Pancreas (tissue), 10 donors: ENCODE data around the gene NUDT14. TPM values are rescaled to one million over a fixed set of nuclear protein-coding genes. Genes with fewer than 3 reads are reported as not detected.

Source experiments
- ATAC-seq, 4 donors: fragments of 200-7000 bp; cut with Tn5 transposase; one replicate each; pipeline versions ENCODE4 v1.8.0 to v1.9.1; 2020; ENCODE audit warnings: mild to moderate bottlenecking in 4 of 4, moderate library complexity in 4 of 4
- DNase-seq, 6 donors: peaks; one replicate each; pipeline ENCODE4 v3.0.0-alpha.2; 2020
- FAIRE-seq: peaks from 2 replicates; lab custom pipeline; 2012; peaks lifted over from hg19 to GRCh38; lab: Jason Lieb, UNC
- H3K27ac ChIP-seq, 4 donors: fragments of 200-600 bp; sonication (generic); 1 replicate in 3 of 4; 2 replicates in 1 of 4; pipeline versions ENCODE4 v1.5.0 to v1.8.0; 2020
- H3K27me3 ChIP-seq, 4 donors: fragments of 200-600 bp; one replicate each; pipeline ENCODE4 v1.8.0; 2021
- H3K36me3 ChIP-seq, 3 donors: fragments of 200-600 bp; sonication (generic) in 1 of 3; one replicate each; pipeline versions ENCODE4 v1.5.0 to v1.8.0; 2020 to 2021
- H3K4me1 ChIP-seq, 3 donors: fragments of 200-600 bp; one replicate each; pipeline ENCODE4 v1.8.0; 2021
- H3K4me3 ChIP-seq, 4 donors: fragments of 200-600 bp; sonication (generic) in 2 of 4; one replicate each; pipeline versions ENCODE4 v1.5.0 to v1.8.0; 2020 to 2021
- H3K9me3 ChIP-seq, 4 donors: fragments of 200-600 bp; one replicate each; pipeline ENCODE4 v1.8.0; 2021
- WGBS, 2 donors: extraction: QIAGEN DNeasy Blood & Tissue Kit; methylation state at CpG; one replicate each; pipeline ENCODE4 v1.1.7; 2013; 5-methylcytosine and 5-hydroxymethylcytosine counted together
- intact Hi-C, 3 donors: fragments of 100-400 bp; cut with DNase I; formaldehyde crosslinking; loops; one replicate each; pipeline versions ENCODE4 v1.11.1 to v1.14.2; 2022
- polyA plus RNA-seq, 2 donors: library from polyadenylated mRNA; stranded (reverse); fragments of 200-250 nt; gene quantifications; one replicate each; pipeline ENCODE4 v1.2.3, GENCODE V29; 2013
- total RNA-seq, 6 donors: library from RNA; stranded (reverse); fragmentation: NEBNext Ultra II Directional in 4 of 6; extraction: Animal tissue kit (Norgen Biotek cat#: 25700) in 4 of 6; gene quantifications; one replicate each; pipeline versions ENCODE4 v1.2.1 to v1.2.4, GENCODE V29; 2021 to 2023
- TF ChIP-seq, protein P1 (sequence below), 4 donors: fragments of 200-600 bp; sonication (generic) in 3 of 4; IDR thresholded peaks; one replicate each; pipeline versions ENCODE4 v1.5.0 to v1.8.0; 2021; ENCODE audit warnings: antibody characterized with exemption in 4 of 4
- donor health status: healthy with polysubstance abuse.
- donor health status: DM: no; HTN: no; CAD: no; lungs with moderate emphysema.
- donor health status: DM: no; HTN: no; CAD: no.
- donor health status: control.
- donor health status: control.
- donor health status: Bipolar disorder and iron deficiency.
- donor health status: DM: yes; HTN: yes; CAD: no.
- donor health status: DM: no; HTN: no; CAD: no.
- donor health status: DM: no; HTN: no; CAD: no.
- donor health status: DM: yes; HTN: yes; CAD: no.

NUDT14 gene
- total and polyA plus RNA-seq, 8 donors = 24.7 to 64.9 (median 32.6) TPM

DNA sequence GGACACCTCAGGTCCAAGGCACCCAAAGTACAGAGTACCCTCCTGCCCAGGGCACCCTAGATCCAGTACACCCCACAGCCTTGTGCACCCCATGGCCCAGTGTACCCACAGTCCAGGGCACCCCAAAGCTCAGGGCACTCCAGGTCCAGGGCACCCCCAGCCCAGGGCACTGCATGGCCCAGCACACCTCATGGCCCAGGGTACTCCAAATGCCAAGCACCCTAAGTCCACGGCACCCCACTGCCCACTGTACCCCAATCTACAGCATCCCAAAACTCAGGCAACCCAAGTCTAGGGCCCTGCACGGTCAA, 18.5 kb downstream of the NUDT14 start:
- intact Hi-C loops = loop anchor here in 1 of 3 donors (10.0 kb wide), 1 partner anchor 68 kb away; no protein-coding TSS in a partner anchor
- WGBS, 2 donors = 94 to 95% methylated on average over 2 of the region's 2 CpGs

DNA sequence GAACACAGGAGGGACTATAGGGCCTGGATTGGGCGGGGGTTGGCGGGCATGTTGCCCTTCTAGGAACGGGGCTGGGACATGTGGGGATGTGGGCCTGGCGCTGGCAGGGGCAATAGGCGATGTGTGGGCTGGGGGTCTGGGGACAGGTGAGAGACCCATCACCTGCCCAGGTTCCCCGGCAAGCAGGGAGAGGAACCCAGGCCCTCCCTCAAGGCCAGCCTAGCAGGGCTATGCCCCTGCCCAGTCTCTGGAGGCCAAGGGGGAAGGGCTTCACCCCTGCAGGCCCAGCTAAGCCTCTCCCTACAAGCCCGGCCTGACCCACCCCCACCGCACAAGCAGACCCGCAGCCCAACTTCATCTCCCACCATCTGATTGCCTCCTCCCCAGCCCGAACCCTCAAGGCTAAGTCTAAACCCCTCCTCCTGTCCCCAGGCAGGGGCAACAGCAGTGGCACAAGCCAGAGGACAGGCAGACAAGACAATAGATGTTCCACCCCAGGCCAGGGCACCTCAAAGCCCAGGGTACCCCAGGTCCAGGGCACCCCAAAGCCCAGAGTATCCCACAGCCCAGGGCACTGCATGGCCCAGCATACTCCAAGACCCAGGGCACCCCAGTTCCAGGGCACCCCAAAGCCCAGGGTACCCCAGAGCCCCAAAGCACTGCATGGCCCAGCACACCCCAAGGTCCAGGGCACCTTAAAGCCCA, 19.0 kb downstream of the NUDT14 start:
- intact Hi-C loops = loop anchor here in 1 of 3 donors (10.0 kb wide), 1 partner anchor 67 kb away; no protein-coding TSS in a partner anchor
- Histone ChIP-seq H3K4me1 (peaks cover 0 to 5% (median 3%) of the 10 kb centered on the region in 3 donors), H3K4me3 (no peak overlapping the region), H3K27me3 (no peaks in the 10 kb centered on the region), H3K36me3 (no peaks in the 10 kb centered on the region), H3K9me3 (no peaks in the 10 kb centered on the region), H3K27ac (no peak overlapping the region)
- ATAC-seq (peak in 3 of 4 donors; percentile 10 to 32 (median 18)), DNase-seq (peak in 1 of 6 donors; percentile 40), FAIRE-seq (no peak)
- TF ChIP-seq, protein P1, sequence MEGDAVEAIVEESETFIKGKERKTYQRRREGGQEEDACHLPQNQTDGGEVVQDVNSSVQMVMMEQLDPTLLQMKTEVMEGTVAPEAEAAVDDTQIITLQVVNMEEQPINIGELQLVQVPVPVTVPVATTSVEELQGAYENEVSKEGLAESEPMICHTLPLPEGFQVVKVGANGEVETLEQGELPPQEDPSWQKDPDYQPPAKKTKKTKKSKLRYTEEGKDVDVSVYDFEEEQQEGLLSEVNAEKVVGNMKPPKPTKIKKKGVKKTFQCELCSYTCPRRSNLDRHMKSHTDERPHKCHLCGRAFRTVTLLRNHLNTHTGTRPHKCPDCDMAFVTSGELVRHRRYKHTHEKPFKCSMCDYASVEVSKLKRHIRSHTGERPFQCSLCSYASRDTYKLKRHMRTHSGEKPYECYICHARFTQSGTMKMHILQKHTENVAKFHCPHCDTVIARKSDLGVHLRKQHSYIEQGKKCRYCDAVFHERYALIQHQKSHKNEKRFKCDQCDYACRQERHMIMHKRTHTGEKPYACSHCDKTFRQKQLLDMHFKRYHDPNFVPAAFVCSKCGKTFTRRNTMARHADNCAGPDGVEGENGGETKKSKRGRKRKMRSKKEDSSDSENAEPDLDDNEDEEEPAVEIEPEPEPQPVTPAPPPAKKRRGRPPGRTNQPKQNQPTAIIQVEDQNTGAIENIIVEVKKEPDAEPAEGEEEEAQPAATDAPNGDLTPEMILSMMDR (IDR thresholded peaks at IDR 0.05) = no peak
- 75% methylated on average over 10 of the region's 10 CpGs for WGBS, 2 donors

More for the DNA sequence above, 18.5 kb downstream of the NUDT14 start:
- Histone ChIP-seq H3K9me3 (no peaks in the 10 kb centered on the region), H3K4me1 (peaks cover 0 to 6% (median 3%) of the 10 kb centered on the region in 3 donors), H3K27me3 (no peaks in the 10 kb centered on the region), H3K36me3 (no peaks in the 10 kb centered on the region), H3K4me3 (no peak overlapping the region), H3K27ac (no peak overlapping the region)
- DNase-seq (no peak), ATAC-seq (no peak), FAIRE-seq (no peak)
- TF ChIP-seq, protein P1 (IDR thresholded peaks at IDR 0.05) = no peak

DNA sequence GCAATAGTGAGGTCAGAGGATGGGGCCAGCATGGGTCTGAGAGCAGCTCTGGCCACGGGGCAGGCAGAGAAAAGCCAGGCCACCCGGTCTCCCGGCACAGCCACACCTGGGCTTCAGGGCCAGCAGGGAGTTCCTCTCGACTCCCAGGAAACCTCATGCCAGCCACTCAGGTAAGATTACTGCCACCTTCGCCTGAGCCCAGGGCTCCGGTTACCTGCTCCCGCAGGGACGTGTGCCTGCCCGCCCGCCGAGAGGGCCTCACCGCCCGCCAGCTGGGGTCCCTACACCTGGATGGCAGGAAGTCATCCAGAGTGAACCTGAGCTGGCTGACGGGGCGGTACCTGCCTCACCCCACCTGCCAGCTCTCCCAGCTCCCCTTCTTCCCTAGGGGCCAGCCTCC, 19.8 kb downstream of the NUDT14 start:
- TF ChIP-seq, protein P1 (IDR thresholded peaks at IDR 0.05) = no peak
- Histone ChIP-seq H3K27me3 (no peaks in the 10 kb centered on the region), H3K4me3 (no peak overlapping the region), H3K9me3 (no peaks in the 10 kb centered on the region), H3K4me1 (no peaks in the 10 kb centered on the region), H3K27ac (no peak overlapping the region), H3K36me3 (no peaks in the 10 kb centered on the region)
- WGBS, 2 donors = 39 to 42% methylated on average over 15 of the region's 15 CpGs
- ATAC-seq (peak; percentile 19 to 53 (median 39)), FAIRE-seq (no peak), DNase-seq (peak in 3 of 6 donors; percentile 38 to 54 (median 53))
- intact Hi-C loops = loop anchor here in 1 of 3 donors (10.0 kb wide), 1 partner anchor 67 kb away; no protein-coding TSS in a partner anchor

- Histone ChIP-seq H3K4me1 (no peaks in the 10 kb centered on the region), H3K9me3 (no peaks in the 10 kb centered on the region), H3K4me3 (no peak overlapping the region), H3K27me3 (no peaks in the 10 kb centered on the region), H3K36me3 (no peaks in the 10 kb centered on the region), H3K27ac (no peak overlapping the region)
- TF ChIP-seq, protein P1 (IDR thresholded peaks at IDR 0.05) = no peak
- DNase-seq (no peak), FAIRE-seq (no peak), ATAC-seq (no peak)
- 86 to 87% methylated on average over 12 of the region's 12 CpGs for WGBS, 2 donors
- intact Hi-C loops = loop anchor here in 1 of 3 donors (10.0 kb wide), 1 partner anchor 66 kb away; no protein-coding TSS in a partner anchor
Measured at GRCh38 chr14:105160776-105161175, 20.3 kb downstream of the NUDT14 start.

DNA sequence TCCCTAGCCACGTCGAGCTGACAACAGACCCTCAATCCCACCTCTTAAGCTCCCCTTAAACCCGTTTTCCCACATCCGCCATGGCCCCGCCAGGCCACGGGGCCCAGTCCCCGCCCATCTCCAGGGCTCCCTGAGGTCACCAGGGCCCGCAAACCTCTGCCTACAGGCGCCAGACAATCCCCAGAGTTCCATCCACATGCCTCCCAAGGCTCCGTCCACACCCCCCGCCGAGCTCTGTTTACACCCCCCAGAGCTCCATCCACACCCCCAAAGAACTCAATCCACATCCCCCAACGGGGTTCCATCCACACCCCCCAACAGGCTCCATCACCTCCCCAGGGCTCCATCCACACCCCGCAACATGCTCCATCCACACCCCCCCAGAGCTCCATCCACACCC, 21.8 kb downstream of the NUDT14 start:
- Histone ChIP-seq H3K4me1 (no peaks in the 10 kb centered on the region), H3K4me3 (no peak overlapping the region), H3K9me3 (no peaks in the 10 kb centered on the region), H3K36me3 (no peaks in the 10 kb centered on the region), H3K27ac (no peak overlapping the region), H3K27me3 (no peaks in the 10 kb centered on the region)
- FAIRE-seq (no peak), DNase-seq (no peak), ATAC-seq (no peak)
- 86 to 88% methylated on average over 14 of the region's 14 CpGs for WGBS, 2 donors
- TF ChIP-seq, protein P1 (IDR thresholded peaks at IDR 0.05) = no peak
- intact Hi-C loops = no loop called here
